Measurements from ENCODE around the gene CACTIN. TPM values are rescaled to one million over a fixed set of nuclear protein-coding genes. Genes with fewer than 3 reads are reported as not detected.

The CACTIN gene
- polyA plus RNA-seq, 4 donors = 18.6 to 35.0 (median 29.3) TPM

DNA sequence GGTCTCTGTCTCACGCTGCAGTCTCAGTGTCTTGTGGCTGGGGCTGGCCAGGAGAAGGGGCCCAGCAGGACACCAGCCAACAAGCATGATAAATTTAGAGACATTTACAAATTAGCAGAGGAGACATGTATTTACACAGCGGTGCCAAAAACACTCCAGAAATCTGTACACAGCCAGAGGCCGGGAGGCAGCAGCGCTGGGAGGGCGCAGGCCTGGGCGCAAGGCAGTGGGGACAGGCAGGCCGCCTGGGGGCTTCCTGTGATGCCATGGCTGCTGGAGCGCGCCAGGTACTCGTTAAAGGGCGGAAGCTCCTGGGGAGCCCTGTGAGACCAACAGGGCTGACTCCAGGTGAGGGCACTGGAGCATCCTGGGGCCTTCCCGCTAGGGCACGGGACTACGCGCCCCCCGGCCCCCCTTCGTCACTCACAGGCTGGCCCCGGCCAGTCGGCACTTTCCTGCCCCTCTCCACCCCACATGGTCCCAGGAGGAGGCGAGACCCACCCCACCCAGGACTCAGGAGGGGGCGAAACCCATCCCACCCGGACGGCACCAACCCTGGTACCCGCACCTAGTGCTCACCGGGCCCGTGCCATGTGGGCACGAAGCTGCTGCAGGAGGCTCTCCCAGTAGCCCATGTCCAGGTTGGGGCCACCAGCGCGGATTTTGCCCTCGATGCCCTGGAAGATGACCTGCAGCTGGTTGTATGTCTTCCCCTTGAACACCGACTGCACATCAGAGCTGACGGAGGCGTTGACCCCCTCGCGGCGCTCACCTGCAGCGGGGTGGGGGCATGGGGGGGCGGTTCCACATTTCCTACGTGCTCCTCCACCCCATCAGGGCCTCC is 12.6 kb downstream of the CACTIN start:
- DNase-seq (ENCODE audit: low read depth in 4 of 4, low spot score in 2 of 4) = no peak

- DNase-seq (ENCODE audit: low read depth in 4 of 4, low spot score in 2 of 4) = no peak
Observed at GRCh38 chr19:3612901-3613741, 13.5 kb downstream of the CACTIN start.

DNA sequence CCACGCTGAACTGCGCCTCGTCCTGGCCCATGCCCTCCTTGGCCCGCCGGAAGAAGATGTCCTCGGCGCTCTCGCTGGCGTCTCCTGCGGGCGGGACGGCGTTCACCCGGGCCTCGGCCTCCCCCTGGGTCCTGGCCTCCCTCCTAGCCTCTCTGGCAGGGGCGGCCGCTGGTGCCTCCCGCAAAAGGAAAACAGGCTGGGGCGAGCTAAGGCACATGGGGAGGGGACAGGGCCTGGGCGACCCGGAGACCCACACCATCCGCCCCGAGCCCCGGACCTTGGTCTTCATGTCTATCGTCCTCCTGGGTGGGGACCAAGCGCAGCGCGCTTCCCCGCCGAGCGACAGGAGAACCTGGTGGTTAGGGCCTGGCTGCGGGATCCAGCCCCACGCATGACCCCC is 14.3 kb downstream of the CACTIN start:
- DNase-seq (ENCODE audit: low read depth in 4 of 4, low spot score in 2 of 4) = no peak

DNA sequence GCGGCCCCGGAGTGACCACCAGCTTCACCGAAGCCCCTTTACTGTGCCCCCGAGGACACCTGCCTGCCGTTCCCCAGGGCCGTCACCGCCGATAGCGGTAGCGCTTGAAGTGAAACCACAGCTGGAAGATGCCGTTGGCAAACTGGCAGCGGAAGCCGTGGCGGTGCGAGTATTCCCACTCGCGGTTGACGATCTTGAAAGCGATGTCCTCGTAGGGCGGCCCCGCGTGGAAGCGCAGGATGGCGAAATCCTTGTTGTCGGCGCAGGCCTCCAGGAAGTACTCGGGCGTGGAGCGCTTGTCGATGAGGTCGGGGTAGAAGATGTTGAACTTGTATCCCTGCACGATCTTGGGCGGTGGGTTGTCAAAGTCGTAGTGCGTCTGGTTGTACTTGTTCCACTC is 14.7 kb downstream of the CACTIN start:
- no peak for DNase-seq (ENCODE audit: low read depth in 4 of 4, low spot score in 2 of 4)

DNA sequence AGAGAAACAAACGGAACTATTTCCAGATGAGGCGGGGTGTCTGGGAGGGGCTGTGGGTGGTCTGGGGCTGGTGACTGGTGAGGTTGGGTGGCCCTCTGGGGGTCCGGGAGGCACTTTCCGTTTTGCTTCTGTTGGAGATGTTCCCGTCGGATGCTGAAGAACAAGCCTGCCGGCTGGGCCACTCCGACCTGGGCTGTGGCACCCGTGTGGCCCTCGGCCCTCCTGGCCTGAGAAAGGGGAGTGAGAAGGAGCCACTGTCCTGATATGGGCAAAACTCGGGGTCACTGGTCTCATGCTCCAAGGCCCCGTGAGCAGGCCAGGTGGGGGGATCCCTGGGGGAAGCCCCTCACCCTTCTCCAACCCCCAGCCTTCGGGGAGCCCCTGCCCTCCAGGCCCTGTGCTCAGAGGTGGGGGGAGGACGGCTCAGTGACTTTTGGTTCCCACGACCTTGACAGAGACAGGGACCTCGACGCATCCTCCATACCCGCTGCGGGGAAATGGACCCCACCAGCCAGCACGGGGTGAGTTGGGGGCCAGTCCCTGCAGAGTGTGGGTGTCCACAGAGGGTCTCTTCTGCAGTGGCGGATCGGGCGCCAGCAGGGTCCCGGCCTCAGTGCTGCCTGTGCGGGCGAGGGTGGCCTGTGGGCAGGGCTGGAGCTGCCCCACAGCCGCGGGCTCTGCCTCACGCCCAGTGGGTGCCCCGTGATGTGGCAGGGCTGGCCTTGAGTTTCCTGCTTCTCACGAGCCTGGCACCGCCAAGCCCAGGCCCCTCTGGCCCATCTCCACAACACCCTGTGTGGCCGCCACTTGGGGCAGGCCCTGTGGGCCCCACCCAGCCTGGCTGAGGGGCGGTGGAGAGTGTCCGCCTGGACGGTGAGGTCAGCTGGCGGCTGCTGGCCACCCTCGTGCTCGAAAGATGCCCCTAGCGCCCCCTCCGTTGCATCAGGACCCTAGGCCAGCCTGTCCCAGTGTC is 15.6 kb downstream of the CACTIN start:
- no peak for DNase-seq (ENCODE audit: low read depth in 4 of 4, low spot score in 2 of 4)

DNA sequence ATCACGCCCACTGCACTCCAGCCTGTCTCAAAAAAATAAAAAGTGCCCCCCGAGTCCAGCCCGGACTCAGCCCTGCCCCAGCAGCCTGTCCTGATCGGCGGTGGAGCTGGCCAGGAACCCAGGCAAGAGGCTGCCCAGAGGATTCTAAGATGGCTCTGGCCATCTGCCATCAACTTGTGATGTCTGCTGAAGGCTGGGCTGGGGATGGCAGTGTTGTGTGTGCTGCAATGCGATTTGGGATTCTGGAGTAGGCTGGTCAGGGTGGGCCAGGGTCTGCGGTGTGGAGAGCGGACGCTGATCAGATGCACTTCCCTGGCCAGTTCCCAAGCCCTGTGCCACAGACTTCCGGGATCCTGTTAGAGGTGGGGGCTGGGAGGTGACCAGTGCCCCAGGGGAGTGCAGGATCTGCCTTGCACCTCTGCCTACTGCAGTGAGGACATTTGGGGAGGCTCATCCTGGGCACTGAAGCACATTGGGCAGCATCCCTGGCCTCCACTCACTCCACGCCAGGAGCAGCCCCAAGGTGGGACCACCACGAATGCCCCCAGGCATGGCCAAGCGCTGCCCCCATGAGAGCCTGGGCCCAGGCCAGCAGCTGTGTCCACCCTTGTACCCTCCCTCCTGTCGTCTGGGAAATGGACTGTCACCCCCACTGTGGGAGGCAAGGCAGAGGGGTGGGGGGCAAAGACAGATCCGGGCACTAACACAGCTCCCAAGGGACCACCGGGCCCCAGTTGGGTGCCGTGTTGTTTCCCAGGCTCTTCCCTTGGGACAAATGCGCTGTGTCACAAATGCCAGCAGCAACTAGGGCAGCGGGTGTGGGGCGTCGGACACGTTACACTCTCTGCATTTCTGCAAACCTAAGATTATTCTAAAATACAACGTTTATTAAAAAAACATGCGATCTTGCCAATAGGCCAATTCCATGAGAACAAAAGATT is 16.5 kb downstream of the CACTIN start:
- no peak for DNase-seq (ENCODE audit: low read depth in 4 of 4, low spot score in 2 of 4)

DNA sequence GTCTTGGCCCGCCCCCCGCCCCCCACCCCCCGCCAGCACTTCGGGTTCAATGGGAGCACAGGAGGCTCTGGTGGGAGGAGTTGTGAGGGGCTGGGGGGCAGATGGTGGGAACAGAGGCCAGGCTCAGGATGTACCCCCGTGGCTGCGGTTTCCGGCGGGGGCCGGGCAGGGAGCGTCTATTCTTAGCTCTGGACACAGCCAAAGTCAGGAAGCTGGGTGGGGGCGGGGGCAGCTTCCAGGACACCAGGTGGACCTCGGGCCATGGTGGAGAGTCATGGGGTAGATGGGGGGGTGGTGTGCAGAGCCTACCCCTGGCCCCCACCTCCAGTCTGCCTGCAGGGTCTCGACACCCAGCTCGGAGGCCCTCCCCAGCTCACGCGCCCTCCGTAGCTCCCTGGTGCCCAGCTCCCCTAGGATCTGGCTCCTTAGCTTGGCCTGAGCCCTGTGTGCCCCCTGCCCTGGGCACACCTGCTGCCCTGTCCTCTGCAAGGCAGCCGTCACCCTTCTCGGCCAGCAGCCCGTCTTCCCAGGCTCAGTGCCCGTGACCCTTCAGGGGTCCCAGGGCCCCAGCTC is 17.8 kb downstream of the CACTIN start:
- DNase-seq (ENCODE audit: low read depth in 4 of 4, low spot score in 2 of 4) = no peak

- no peak for DNase-seq (ENCODE audit: low read depth in 4 of 4, low spot score in 2 of 4)
Observed at GRCh38 chr19:3608079-3608641, 18.4 kb downstream of the CACTIN start.

DNA sequence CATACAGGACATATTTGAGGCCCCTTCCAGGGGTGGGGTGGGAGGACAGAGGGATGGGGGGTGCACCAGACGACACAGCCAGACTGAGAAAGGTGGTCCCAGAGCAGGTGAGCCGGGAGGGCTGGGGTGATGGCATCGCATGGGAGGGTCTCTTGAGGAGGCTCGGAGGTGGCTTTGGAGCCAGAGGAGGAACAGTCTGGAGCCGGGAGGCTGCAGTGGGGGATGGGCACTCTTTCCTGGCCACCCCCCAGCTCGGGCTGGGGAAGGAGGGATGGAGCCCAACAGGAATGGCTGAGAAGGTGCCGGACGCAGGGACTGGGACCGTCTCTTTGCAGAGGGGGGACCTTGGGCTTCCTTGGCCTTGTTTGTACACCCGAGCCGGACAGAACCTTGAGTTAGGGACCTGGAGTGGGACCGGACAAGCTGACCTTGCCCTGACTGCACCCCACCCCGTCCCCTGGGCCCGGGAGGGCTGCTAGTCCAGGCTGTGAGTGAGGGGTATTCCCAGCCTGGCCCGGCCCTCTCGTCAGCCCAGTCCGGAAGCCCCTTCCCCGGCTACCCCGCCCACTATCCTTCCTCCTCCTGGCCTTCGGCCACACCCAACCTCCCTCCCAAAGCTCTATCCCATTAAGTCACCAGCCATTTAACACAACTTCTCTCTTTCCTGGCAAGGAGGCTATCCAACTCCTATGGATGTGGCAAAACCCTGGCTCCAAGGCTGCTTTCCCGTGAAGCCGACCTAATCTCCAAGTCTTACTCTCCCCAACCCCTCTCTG is 19.1 kb downstream of the CACTIN start:
- DNase-seq (ENCODE audit: low read depth in 4 of 4, low spot score in 2 of 4) = no peak

GRCh38 chr19:3606690-3607289 is 19.8 kb downstream of the CACTIN start, which contains the start of gene TBXA2R:
TBXA2R (minus strand) TSS chr19:3606875; CDS start chr19:3600634, 6,241 bp downstream.
- DNase-seq (ENCODE audit: low read depth in 4 of 4, low spot score in 2 of 4) = no peak

DNA sequence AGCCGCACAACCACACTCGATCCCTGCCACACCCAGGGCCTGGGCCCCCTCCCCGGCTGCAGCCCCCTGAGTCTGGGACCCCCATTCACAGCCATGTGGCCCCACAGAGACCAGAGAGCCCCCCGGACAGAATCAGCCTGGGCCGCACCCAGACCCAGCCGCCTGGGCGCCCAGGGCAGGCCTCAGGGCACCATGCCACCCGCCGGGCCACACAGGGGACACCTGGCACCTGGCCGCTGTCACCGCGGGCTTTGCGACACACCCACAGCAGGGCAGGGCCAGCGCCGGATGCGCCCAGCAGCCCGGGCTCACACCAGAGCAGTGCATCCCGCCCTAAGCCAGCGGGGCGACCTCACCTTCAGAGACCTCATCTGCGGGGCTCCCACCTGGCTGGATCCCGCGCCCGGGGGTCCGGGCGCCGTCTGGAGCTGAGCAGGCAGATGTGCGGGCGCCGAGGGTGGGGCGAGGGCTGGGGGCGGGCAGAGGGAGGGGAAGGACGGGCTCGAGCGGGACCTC is 20.4 kb downstream of the CACTIN start:
- DNase-seq (ENCODE audit: low read depth in 4 of 4, low spot score in 2 of 4) = no peak

GRCh38 chr19:3605770-3606169 is 20.8 kb downstream of the CACTIN start:
- DNase-seq (ENCODE audit: low read depth in 4 of 4, low spot score in 2 of 4) = no peak

GRCh38 chr19:3605361-3605760 is 21.2 kb downstream of the CACTIN start:
- DNase-seq (ENCODE audit: low read depth in 4 of 4, low spot score in 2 of 4) = no peak

DNA sequence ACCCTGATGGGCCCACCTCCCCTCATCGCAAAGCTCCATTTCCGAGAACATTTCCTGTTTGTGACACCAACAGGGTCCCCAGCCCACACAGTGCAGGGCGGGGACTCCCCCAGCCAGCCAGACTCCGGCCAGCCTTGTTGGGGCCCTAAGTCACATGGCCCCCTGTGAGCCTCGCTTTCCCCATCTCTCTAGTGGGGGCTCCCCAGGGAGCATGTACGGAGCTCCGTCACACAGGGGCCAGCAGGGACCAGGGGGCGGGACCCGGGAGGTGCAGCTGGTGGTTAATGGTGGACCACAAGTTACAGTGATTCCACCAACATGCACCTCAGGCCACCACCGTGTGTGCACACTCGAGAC is 21.6 kb downstream of the CACTIN start:
- DNase-seq (ENCODE audit: low read depth in 4 of 4, low spot score in 2 of 4) = no peak

GRCh38 chr19:3604227-3604986 is 22.2 kb downstream of the CACTIN start:
- no peak for DNase-seq (ENCODE audit: low read depth in 4 of 4, low spot score in 2 of 4)

- no peak for DNase-seq (ENCODE audit: low read depth in 4 of 4, low spot score in 2 of 4)
Observed at GRCh38 chr19:3603121-3603811, 23.3 kb downstream of the CACTIN start.

Data from left renal cortex interstitium (tissue), 4 donors.